GM12865 (cell line): Measurements from ENCODE around the gene IFIT2.

Source experiments
- DNase-seq: peaks from one replicate; pipeline ENCODE4 v3.0.0; 2010; ENCODE audit warnings: low read depth
- H3K4me3 ChIP-seq: 2 replicates; pipeline ENCODE4 v1.5.1; 2011; ENCODE audit warnings: mild to moderate bottlenecking, low read depth, low read length, control low read depth
- TF ChIP-seq, protein P1 (sequence below): IDR thresholded peaks from 2 replicates; pipeline ENCODE4 v1.5.1; 2011; ENCODE audit warnings: low read length, control low read depth, low read depth, inconsistent platforms; ENCODE audit not compliant: insufficient read depth; ENCODE audit errors: missing control alignments

Gene IFIT2

GRCh38 chr10:89306434-89307268 is 4.8 kb downstream of the IFIT2 start:
- TF ChIP-seq, protein P1, sequence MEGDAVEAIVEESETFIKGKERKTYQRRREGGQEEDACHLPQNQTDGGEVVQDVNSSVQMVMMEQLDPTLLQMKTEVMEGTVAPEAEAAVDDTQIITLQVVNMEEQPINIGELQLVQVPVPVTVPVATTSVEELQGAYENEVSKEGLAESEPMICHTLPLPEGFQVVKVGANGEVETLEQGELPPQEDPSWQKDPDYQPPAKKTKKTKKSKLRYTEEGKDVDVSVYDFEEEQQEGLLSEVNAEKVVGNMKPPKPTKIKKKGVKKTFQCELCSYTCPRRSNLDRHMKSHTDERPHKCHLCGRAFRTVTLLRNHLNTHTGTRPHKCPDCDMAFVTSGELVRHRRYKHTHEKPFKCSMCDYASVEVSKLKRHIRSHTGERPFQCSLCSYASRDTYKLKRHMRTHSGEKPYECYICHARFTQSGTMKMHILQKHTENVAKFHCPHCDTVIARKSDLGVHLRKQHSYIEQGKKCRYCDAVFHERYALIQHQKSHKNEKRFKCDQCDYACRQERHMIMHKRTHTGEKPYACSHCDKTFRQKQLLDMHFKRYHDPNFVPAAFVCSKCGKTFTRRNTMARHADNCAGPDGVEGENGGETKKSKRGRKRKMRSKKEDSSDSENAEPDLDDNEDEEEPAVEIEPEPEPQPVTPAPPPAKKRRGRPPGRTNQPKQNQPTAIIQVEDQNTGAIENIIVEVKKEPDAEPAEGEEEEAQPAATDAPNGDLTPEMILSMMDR = no peak
- no peak for DNase-seq

GRCh38 chr10:89307269-89307577 is 5.4 kb downstream of the IFIT2 start:
- TF ChIP-seq, protein P1 = no peak
- DNase-seq = no peak

More at GRCh38 chr10:89306434-89307268, 4.8 kb downstream of the IFIT2 start:
- H3K4me3 ChIP-seq = no peak overlapping the region

GRCh38 chr10:89308266-89308665 is 6.4 kb downstream of the IFIT2 start:
- no peak overlapping the region for H3K4me3 ChIP-seq
- no peak for DNase-seq
- TF ChIP-seq, protein P1 = no peak

More at GRCh38 chr10:89307269-89307577, 5.4 kb downstream of the IFIT2 start:
- no peak overlapping the region for H3K4me3 ChIP-seq

DNA sequence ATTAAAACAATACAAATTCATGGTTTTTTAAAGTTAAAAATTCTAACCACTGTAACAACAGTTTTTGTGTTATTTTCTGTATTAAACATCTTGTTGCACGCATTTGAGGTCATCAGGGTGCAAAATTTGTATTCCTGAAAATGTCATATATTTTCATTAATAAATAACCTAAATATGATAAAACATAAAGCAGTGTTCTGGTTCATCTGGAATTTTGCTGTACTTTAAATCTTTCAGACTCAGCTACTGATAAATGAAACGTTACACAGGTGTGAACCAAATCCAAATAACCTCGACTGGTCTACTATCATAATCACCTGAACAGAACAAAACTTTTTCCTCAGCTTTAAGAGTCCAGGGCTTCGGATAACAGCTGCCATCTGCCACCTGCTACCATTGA is 6.9 kb downstream of the IFIT2 start:
- no peak overlapping the region for H3K4me3 ChIP-seq
- TF ChIP-seq, protein P1 = no peak
- no peak for DNase-seq

DNA sequence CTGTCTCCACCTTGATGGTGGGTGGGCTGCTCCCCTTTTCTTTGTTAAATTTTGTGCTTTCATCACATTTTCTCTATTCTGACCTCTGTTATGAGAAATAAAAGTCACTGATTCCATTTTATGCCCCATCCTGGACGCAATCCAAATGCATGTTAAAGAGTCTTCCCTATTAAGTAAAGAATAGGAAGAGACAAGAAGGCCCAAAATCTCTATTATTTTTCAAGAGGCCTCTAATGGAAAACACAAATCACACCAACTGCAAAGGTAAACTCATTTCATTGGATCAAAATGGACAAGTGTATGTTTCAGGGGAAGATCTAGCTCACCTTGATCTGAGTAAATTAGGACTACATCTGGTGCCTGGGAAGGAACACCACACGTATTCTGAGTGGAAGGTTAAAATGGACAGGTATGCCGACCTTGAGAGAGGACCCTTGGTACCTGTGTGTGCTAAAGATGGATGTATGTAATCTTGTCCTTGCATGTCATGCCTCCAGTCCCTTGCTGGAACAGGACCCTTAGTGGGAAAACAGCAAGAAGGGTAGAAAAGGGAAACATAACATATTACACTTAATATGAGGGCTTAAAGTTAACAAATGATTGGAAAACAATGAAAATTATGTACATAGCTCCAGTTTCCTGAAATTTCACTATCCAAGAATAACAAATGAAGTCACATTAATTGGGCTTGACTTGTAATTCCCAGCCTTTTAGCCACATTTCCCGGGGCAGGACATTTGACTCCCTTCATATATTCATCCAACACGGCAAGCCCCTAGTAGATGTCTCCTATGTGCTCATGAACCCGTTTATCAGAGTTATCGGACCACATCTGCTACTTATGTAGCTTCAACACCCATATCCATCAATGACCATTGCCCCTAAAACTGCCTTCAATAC is 7.6 kb downstream of the IFIT2 start:
- TF ChIP-seq, protein P1 = no peak
- no peak for DNase-seq
- no peak overlapping the region for H3K4me3 ChIP-seq

- no peak for DNase-seq
- H3K4me3 ChIP-seq = no peak overlapping the region
- TF ChIP-seq, protein P1 = no peak
Observed at GRCh38 chr10:89310056-89310893, 8.4 kb downstream of the IFIT2 start.
